CD14-positive monocyte (primary cell): Measurements from ENCODE around the gene SLCO3A1. TPM values are rescaled to one million over a fixed set of nuclear protein-coding genes. Genes with fewer than 3 reads are reported as not detected.

Source experiments
- DNase-seq, 3 donors: peaks; one replicate each; pipeline ENCODE4 v3.0.0-alpha.2; 2011 to 2022
- H2AFZ ChIP-seq: 2 replicates; pipeline ENCODE4 v1.6.0; 2012; ENCODE audit warnings: mild to moderate bottlenecking, low read depth, low read length, inconsistent platforms; ENCODE audit not compliant: insufficient read depth, poor library complexity, severe bottlenecking
- H3K27ac ChIP-seq, 2 donors: 1 replicate in 1 of 2; 2 replicates in 1 of 2; pipeline ENCODE4 v1.5.1; 2012 to 2013; ENCODE audit warnings: low read length in 2 of 2, control low read depth in 1 of 2, inconsistent platforms in 1 of 2, low read depth in 1 of 2, mild to moderate bottlenecking in 1 of 2
- H3K27me3 ChIP-seq, 2 donors: one replicate each; pipeline versions ENCODE4 v1.6.0 to v1.6.1; 2011 to 2013; ENCODE audit warnings: low read length in 2 of 2; ENCODE audit not compliant: control insufficient read depth in 2 of 2, insufficient read depth in 2 of 2
- H3K36me3 ChIP-seq, 2 donors: replicated peaks in 1 of 2; 1 replicate in 1 of 2; 2 replicates in 1 of 2; pipeline versions ENCODE4 v1.5.1 to v1.6.1; 2012 to 2013; ENCODE audit warnings: low read length in 2 of 2, control low read depth in 1 of 2, inconsistent platforms in 1 of 2, mild to moderate bottlenecking in 1 of 2; ENCODE audit not compliant: insufficient read depth in 2 of 2, control insufficient read depth in 1 of 2
- H3K4me1 ChIP-seq, 2 donors: 1 replicate in 1 of 2; 2 replicates in 1 of 2; pipeline versions ENCODE4 v1.5.1 to v1.6.1; 2012 to 2013; ENCODE audit warnings: low read length in 2 of 2, control low read depth in 1 of 2, inconsistent platforms in 1 of 2, mild to moderate bottlenecking in 1 of 2, moderate library complexity in 1 of 2; ENCODE audit not compliant: insufficient read depth in 2 of 2, control insufficient read depth in 1 of 2
- H3K4me2 ChIP-seq: replicated peaks from 2 replicates; pipeline ENCODE3; 2012; ENCODE audit warnings: low read length, moderate library complexity, mild to moderate bottlenecking; ENCODE audit not compliant: poor library complexity, severe bottlenecking; ENCODE audit errors: extremely low read depth
- H3K4me3 ChIP-seq, 3 experiments: fragments of 200-600 bp in 1 of 3; sonication (generic) in 1 of 3; replicated peaks in 1 of 3; 1 replicate in 2 of 3; 2 replicates in 1 of 3; pipeline ENCODE4 v1.5.1; 2011 to 2013; ENCODE audit warnings: low read length in 3 of 3, mild to moderate bottlenecking in 3 of 3, control low read depth in 2 of 3, low read depth in 2 of 3, inconsistent platforms in 1 of 3, moderate library complexity in 1 of 3
- H3K79me2 ChIP-seq: 2 replicates; pipeline ENCODE4 v1.6.0; 2012; ENCODE audit warnings: mild to moderate bottlenecking, control low read depth, inconsistent platforms, low read length, moderate library complexity; ENCODE audit not compliant: insufficient read depth
- H3K9ac ChIP-seq: 2 replicates; pipeline ENCODE4 v1.6.0; 2017; ENCODE audit warnings: low read length, mild to moderate bottlenecking; ENCODE audit not compliant: insufficient read depth, poor library complexity, severe bottlenecking
- H3K9me3 ChIP-seq, 2 donors: replicated peaks in 1 of 2; 1 replicate in 1 of 2; 2 replicates in 1 of 2; pipeline versions ENCODE4 v1.5.1 to v1.6.1; 2012 to 2013; ENCODE audit warnings: low read length in 2 of 2, control low read depth in 1 of 2; ENCODE audit not compliant: control insufficient read depth in 1 of 2, insufficient read depth in 1 of 2
- H4K20me1 ChIP-seq: 2 replicates; pipeline ENCODE4 v1.6.0; 2012; ENCODE audit warnings: mild to moderate bottlenecking, low read length, control low read depth, moderate library complexity; ENCODE audit not compliant: insufficient read depth
- H3K27ac Mint-ChIP-seq, 7 donors: one replicate each; pipeline ENCODE4 v1.8.0; 2020; ENCODE audit warnings: mild to moderate bottlenecking in 7 of 7, mixed read lengths in 7 of 7, moderate library complexity in 6 of 7, inconsistent platforms in 2 of 7
- H3K27me3 Mint-ChIP-seq, 3 donors: one replicate each; pipeline ENCODE4 v1.8.0; 2021 to 2022; ENCODE audit warnings: low read depth in 3 of 3, mild to moderate bottlenecking in 3 of 3, mixed read lengths in 3 of 3, moderate library complexity in 3 of 3, inconsistent platforms in 1 of 3
- H3K36me3 Mint-ChIP-seq, 2 donors: one replicate each; pipeline ENCODE4 v1.8.0; 2020; ENCODE audit warnings: mixed read lengths in 2 of 2, inconsistent platforms in 1 of 2, mild to moderate bottlenecking in 1 of 2
- H3K4me1 Mint-ChIP-seq: one replicate; pipeline ENCODE4 v1.8.0; 2020; ENCODE audit warnings: mild to moderate bottlenecking, mixed read lengths
- H3K4me3 Mint-ChIP-seq, 2 donors: one replicate each; pipeline ENCODE4 v1.8.0; 2020; ENCODE audit warnings: mild to moderate bottlenecking in 2 of 2, mixed read lengths in 2 of 2, moderate library complexity in 1 of 2
- H3K9me3 Mint-ChIP-seq, 7 donors: one replicate each; pipeline ENCODE4 v1.8.0; 2020 to 2022; ENCODE audit warnings: mixed read lengths in 7 of 7, mild to moderate bottlenecking in 6 of 7, moderate library complexity in 6 of 7, inconsistent platforms in 2 of 7
- WGBS: methylation state at CpG from one replicate; pipeline ENCODE4 v1.1.5; 2013; ENCODE audit warnings: missing lambda C conversion rate; ENCODE audit not compliant: insufficient coverage; 5-methylcytosine and 5-hydroxymethylcytosine counted together
- intact Hi-C, 2 donors: fragments of 100-400 bp; cut with micrococcal nuclease; formaldehyde crosslinking; loops; one replicate each; pipeline versions ENCODE4 v1.15.0 to v1.15.1; 2023
- polyA plus RNA-seq, 3 donors: library from polyadenylated mRNA; depleted of rRNA in 1 of 3; unstranded in 2 of 3; stranded (reverse) in 1 of 3; fragments of 300-500 nt in 2 of 3; fragments of >200 nt in 1 of 3; fragmentation: Illumina TruSeq in 2 of 3; gene quantifications; 1 replicate in 2 of 3; 2 replicates in 1 of 3; pipeline ENCODE4 v1.2.3, GENCODE V29; 2012 to 2021
- TF ChIP-seq, protein P1 (sequence below): fragments of 200-600 bp; IDR thresholded peaks from one replicate; pipeline ENCODE4 v1.8.0; 2022; ENCODE audit warnings: antibody characterized with exemption, mild to moderate bottlenecking

SLCO3A1 gene
- polyA plus RNA-seq, 3 donors = 53.7 to 76.2 (median 62.8) TPM

DNA sequence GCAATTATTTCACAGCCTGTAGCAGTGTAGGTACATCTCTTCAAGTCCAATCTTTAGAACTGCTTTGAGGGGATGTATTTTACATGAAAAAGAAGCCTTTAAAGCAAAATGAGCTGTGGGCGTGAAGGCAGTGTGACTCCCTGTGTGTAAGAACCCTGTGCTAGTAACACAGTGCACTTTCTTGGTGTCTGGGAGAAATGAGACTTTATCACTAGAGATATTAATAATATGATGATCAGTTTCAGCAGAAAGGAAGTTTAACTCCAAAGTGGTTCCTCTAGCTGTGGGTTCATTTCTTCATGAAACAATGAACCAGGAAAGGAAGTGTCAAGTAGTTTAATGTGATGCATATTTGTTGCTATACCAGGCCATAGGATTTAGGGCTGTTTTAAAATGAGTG lies 41.5 kb downstream of the SLCO3A1 start:
- Histone ChIP-seq H2AFZ (no peak overlapping the region), H3K4me2 (no peak overlapping the region), H3K9ac (no peak overlapping the region), H3K4me1 (peaks cover 10 to 26% of the 10 kb centered on the region in 2 donors), H3K36me3 (peaks cover 6 to 20% of the 10 kb centered on the region in 2 donors), H3K9me3 (peaks cover 0 to 5% of the 10 kb centered on the region in 2 donors), H3K79me2 (peaks cover 99% of the 10 kb centered on the region), H3K27me3 (no peaks in the 10 kb centered on the region), H3K4me3 (no peak overlapping the region), H3K27ac (peak overlapping the region in 1 of 2 donors; percentile 58), H4K20me1 (peaks cover 100% of the 10 kb centered on the region)
- intact Hi-C loops = no loop called here
- Mint-ChIP-seq H3K36me3 (peaks cover 23 to 45% of the 10 kb centered on the region in 2 donors), H3K4me1 (peaks cover 34% of the 10 kb centered on the region), H3K27ac (peak overlapping the region in 5 of 7 donors; percentile 5 to 44 (median 16)), H3K4me3 (no peak overlapping the region), H3K27me3 (no peaks in the 10 kb centered on the region), H3K9me3 (peaks cover 0 to 6% (median 3%) of the 10 kb centered on the region in 7 donors)
- TF ChIP-seq, protein P1, sequence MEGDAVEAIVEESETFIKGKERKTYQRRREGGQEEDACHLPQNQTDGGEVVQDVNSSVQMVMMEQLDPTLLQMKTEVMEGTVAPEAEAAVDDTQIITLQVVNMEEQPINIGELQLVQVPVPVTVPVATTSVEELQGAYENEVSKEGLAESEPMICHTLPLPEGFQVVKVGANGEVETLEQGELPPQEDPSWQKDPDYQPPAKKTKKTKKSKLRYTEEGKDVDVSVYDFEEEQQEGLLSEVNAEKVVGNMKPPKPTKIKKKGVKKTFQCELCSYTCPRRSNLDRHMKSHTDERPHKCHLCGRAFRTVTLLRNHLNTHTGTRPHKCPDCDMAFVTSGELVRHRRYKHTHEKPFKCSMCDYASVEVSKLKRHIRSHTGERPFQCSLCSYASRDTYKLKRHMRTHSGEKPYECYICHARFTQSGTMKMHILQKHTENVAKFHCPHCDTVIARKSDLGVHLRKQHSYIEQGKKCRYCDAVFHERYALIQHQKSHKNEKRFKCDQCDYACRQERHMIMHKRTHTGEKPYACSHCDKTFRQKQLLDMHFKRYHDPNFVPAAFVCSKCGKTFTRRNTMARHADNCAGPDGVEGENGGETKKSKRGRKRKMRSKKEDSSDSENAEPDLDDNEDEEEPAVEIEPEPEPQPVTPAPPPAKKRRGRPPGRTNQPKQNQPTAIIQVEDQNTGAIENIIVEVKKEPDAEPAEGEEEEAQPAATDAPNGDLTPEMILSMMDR = no peak
- WGBS = no CpG with 5 or more reads among the region's 1 CpG
- peak in 1 of 3 donors; percentile 8 for DNase-seq

DNA sequence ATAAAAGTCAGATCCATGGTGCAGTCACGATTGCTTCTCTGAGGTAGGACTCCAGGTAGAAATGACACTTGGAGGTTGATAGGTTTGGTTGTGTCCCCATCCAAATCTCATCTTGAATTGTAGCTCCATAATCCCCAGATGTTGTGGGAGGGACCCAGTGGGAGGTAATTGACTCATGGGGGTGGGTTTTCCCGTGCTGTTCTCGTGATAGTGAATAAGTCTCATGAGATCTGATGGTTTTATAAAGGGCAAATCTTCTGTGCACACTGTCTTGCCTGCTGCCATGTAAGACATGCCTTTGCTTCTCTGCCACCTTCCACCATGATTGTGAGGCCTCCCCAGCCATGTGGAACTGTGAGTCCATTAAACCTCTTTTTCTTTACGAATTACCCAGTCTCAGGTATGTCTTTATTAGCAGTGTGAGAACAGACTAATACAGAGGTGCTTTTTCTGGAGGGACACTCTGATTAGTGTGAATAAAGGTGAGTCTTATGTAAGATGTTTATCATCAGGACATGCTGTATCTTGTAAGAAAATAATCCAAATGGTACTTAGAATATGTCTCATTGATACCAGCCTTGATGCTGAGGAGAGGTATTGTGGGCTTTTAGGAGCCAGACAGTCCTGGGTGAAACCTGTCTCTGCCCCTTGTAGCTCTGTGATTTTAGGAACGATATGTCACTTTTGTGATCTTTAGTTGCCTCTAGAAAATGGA lies 43.0 kb downstream of the SLCO3A1 start:
- H3K36me3 ChIP-seq = peaks cover 6 to 20% of the 10 kb centered on the region in 2 donors
- peaks cover 1 to 10% (median 5%) of the 10 kb centered on the region in 7 donors for H3K9me3 Mint-ChIP-seq
- H3K9ac ChIP-seq = no peak overlapping the region
- peaks cover 29% of the 10 kb centered on the region for H3K4me1 Mint-ChIP-seq
- 67% methylated on average over 3 of the region's 5 CpGs for WGBS
- H3K4me3 Mint-ChIP-seq = no peak overlapping the region
- intact Hi-C loops = no loop called here
- H3K36me3 Mint-ChIP-seq = peaks cover 23 to 41% of the 10 kb centered on the region in 2 donors
- H3K79me2 ChIP-seq = peaks cover 99% of the 10 kb centered on the region
- H3K27ac ChIP-seq = no peak overlapping the region
- no peak overlapping the region for H3K4me3 ChIP-seq
- H3K27ac Mint-ChIP-seq = peak overlapping the region in 5 of 7 donors; percentile 7 to 44 (median 31)
- H3K27me3 Mint-ChIP-seq = no peaks in the 10 kb centered on the region
- H4K20me1 ChIP-seq = peaks cover 100% of the 10 kb centered on the region
- H2AFZ ChIP-seq = no peak overlapping the region
- peaks cover 10 to 25% of the 10 kb centered on the region in 2 donors for H3K4me1 ChIP-seq
- no peaks in the 10 kb centered on the region for H3K27me3 ChIP-seq
- TF ChIP-seq, protein P1 = no peak
- no peak overlapping the region for H3K4me2 ChIP-seq
- H3K9me3 ChIP-seq = peaks cover 0 to 5% of the 10 kb centered on the region in 2 donors
- peak in 1 of 3 donors; percentile 14 for DNase-seq
